ENCODE data around the gene NXNL2.

GRCh38 chr9:88521308-88521707 lies 13.7 kb upstream of the NXNL2 start:
- TF ChIP-seq CTCF (IDR thresholded peaks at IDR 0.05; ENCODE audit: low read depth, low read length, missing input control) (no peak), ATF3 (IDR thresholded peaks at IDR 0.05) (no peak), REST (IDR thresholded peaks at IDR 0.05) (no peak), RAD21 (IDR thresholded peaks at IDR 0.05) (no peak), SP1 (IDR thresholded peaks at IDR 0.05) (no peak), YY1 (IDR thresholded peaks at IDR 0.05) (no peak), TAF1 (conservative IDR thresholded peaks at IDR 0.05) (no peak), GABPA (IDR thresholded peaks at IDR 0.05 in 1 of 2, conservative IDR thresholded peaks at IDR 0.05 in 1 of 2) (no peak), NR2F2 (IDR thresholded peaks at IDR 0.05) (no peak), RXRA (IDR thresholded peaks at IDR 0.05) (no peak), JUND (IDR thresholded peaks at IDR 0.05) (no peak), FOXA2 (IDR thresholded peaks at IDR 0.05) (no peak), HNF4A (conservative IDR thresholded peaks at IDR 0.05) (no peak), FOXA1 (IDR thresholded peaks at IDR 0.05) (no peak)

Data from liver (tissue), 3 donors.